Muscle of leg (tissue), 11 donors: ENCODE data around the gene ZNF84. TPM values are rescaled to one million over a fixed set of nuclear protein-coding genes. Genes with fewer than 3 reads are reported as not detected.

ENCODE experiments used
- DNase-seq: peaks from one replicate; pipeline ENCODE4 v3.0.0; 2013
- H3K27ac ChIP-seq: one replicate; pipeline ENCODE4 v1.5.1; 2013; ENCODE audit warnings: mild to moderate bottlenecking, low read length, control low read depth
- H3K27me3 ChIP-seq: one replicate; pipeline ENCODE4 v1.6.1; 2013; ENCODE audit warnings: low read length; ENCODE audit not compliant: control insufficient read depth, insufficient read depth
- H3K36me3 ChIP-seq: one replicate; pipeline ENCODE4 v1.6.1; 2013; ENCODE audit warnings: low read length; ENCODE audit not compliant: control insufficient read depth, insufficient read depth
- H3K4me1 ChIP-seq: one replicate; pipeline ENCODE4 v1.6.1; 2013; ENCODE audit warnings: low read length; ENCODE audit not compliant: control insufficient read depth, insufficient read depth
- H3K4me3 ChIP-seq: one replicate; pipeline ENCODE4 v1.5.1; 2013; ENCODE audit warnings: low read length, control low read depth
- H3K9me3 ChIP-seq: replicated peaks from 2 replicates; pipeline ENCODE4 v1.6.1; 2013; ENCODE audit warnings: low read depth, low read length; ENCODE audit not compliant: control insufficient read depth
- whole genome bisulfite sequencing: methylation state at CpG from one replicate; pipeline ENCODE4 v1.1.5; 2013; ENCODE audit warnings: missing lambda C conversion rate; ENCODE audit not compliant: insufficient coverage; 5-methylcytosine and 5-hydroxymethylcytosine counted together
- polyA plus RNA-seq, 8 donors: library from polyadenylated mRNA; unstranded; fragments of 120-200 nt; gene quantifications; one replicate each; pipeline versions ENCODE4 v1.2.1 to v1.2.3, GENCODE V29; 2013; ENCODE audit warnings: inconsistent platforms in 1 of 8, low replicate concordance in 1 of 8; ENCODE audit not compliant: insufficient read length in 8 of 8, insufficient read depth in 1 of 8
- total RNA-seq: library from RNA; stranded (reverse); fragments of 120-200 nt; gene quantifications from one replicate; pipeline ENCODE4 v1.2.4, GENCODE V29; 2013

Gene ZNF84
- total and polyA plus RNA-seq, 9 donors: 21.5 to 40.4 (median 27.0) TPM

DNA sequence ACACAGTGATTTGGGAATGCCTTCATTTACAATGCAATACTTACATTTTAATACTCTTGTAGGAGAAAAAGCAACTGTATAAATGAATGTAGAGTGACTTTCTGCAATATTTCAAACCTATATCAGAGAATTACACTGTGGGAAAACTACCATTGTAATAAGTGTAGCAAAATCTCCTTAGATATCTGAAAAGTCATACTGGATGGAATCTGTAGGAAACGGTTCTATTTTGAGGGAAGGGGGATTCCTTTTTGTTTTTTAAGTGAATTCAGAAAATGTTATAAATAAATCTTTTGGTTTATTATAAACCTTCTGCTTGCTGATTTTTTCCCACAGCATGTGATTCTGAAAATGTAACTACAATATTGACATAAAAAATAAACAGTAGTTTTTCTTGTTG, 69.8 kb downstream of the ZNF84 start:
- Histone ChIP-seq H3K4me3 (no peak overlapping the region), H3K36me3 (peaks cover 17% of the 10 kb centered on the region), H3K27me3 (no peaks in the 10 kb centered on the region), H3K27ac (no peak overlapping the region), H3K9me3 (peaks cover 87% of the 10 kb centered on the region), H3K4me1 (no peaks in the 10 kb centered on the region)
- no peak for DNase-seq
- no CpG with 5 or more reads among the region's 1 CpG for WGBS

DNA sequence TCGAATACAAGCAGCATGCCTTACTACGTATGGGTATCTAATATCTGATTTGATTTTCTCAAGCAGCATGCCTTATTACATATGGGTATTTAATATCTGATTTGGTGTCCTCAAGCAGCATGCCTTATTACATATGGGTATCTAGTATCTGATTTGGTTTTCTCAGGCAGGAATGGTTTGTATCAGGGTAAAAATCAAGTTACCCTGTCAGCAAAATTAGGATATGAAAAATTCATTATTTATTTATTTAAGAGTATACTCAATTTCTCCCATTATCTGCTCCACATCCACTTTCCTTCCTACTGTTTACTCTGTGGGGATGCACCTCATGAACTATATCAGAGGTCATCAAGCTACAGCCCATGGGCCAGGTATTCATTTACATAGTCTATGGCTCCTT, 70.8 kb downstream of the ZNF84 start:
- no peaks in the 10 kb centered on the region for H3K27me3 ChIP-seq
- peaks cover 16% of the 10 kb centered on the region for H3K36me3 ChIP-seq
- no peak overlapping the region for H3K27ac ChIP-seq
- H3K4me3 ChIP-seq: no peak overlapping the region
- DNase-seq: no peak
- peaks cover 87% of the 10 kb centered on the region for H3K9me3 ChIP-seq
- no peaks in the 10 kb centered on the region for H3K4me1 ChIP-seq
- no CpG with 5 or more reads among the region's 2 CpGs for WGBS

Other genes with a start within 250 kb of the ZNF84 start
- gene GOLGA3, start 208.6 kb upstream of the ZNF84 start, total RNA-seq: 53.6 TPM
- 10 to 100 TPM; 31.3 to 57.9 (median 40.2) TPM for gene GOLGA3, start 208.6 kb upstream of the ZNF84 start, polyA plus RNA-seq
- 13.3 TPM for gene CHFR, start 149.9 kb upstream of the ZNF84 start, total RNA-seq
- 10 to 100 TPM; 13.9 to 21.5 (median 17.4) TPM for gene CHFR, start 149.9 kb upstream of the ZNF84 start, polyA plus RNA-seq
- 14.9 TPM for gene ZNF605, start 81.2 kb upstream of the ZNF84 start, total RNA-seq
- 10 to 100 TPM in 7 of 8 donors, 1 to 10 TPM in 1; 8.6 to 14.5 (median 10.9) TPM for gene ZNF605, start 81.2 kb upstream of the ZNF84 start, polyA plus RNA-seq
- gene ZNF26, start 51.1 kb upstream of the ZNF84 start, total RNA-seq: 8.0 TPM
- 10 to 100 TPM in 1 of 8 donors, 1 to 10 TPM in 7; 6.6 to 10.5 (median 7.7) TPM for gene ZNF26, start 51.1 kb upstream of the ZNF84 start, polyA plus RNA-seq
- gene ZNF140, start 43.4 kb downstream of the ZNF84 start, total RNA-seq: 18.8 TPM
- 10 to 100 TPM; 12.7 to 18.2 (median 14.5) TPM for gene ZNF140, start 43.4 kb downstream of the ZNF84 start, polyA plus RNA-seq
- 1.9 TPM for gene ZNF891, start 92.8 kb downstream of the ZNF84 start, total RNA-seq
- gene ZNF891, start 92.8 kb downstream of the ZNF84 start, polyA plus RNA-seq: 1 to 10 TPM in 7 of 8 donors, under 1 TPM in 1; 0.93 to 2.8 (median 1.5) TPM
- gene ZNF10, start 93.1 kb downstream of the ZNF84 start, total RNA-seq: 6.0 TPM
- 1 to 10 TPM; 4.6 to 7.0 (median 5.5) TPM for gene ZNF10, start 93.1 kb downstream of the ZNF84 start, polyA plus RNA-seq
- 17.4 TPM for gene ZNF268, start 144.0 kb downstream of the ZNF84 start, total RNA-seq
- gene ZNF268, start 144.0 kb downstream of the ZNF84 start, polyA plus RNA-seq: 10 to 100 TPM in 3 of 8 donors, 1 to 10 TPM in 5; 6.1 to 13.4 (median 9.3) TPM
- gene ANHX, start 198.4 kb downstream of the ZNF84 start, total RNA-seq: not detected
- gene ANHX, start 198.4 kb downstream of the ZNF84 start, polyA plus RNA-seq: not detected